ENCODE measurements around the gene SHC3.

- TF ChIP-seq SIN3A (IDR thresholded peaks at IDR 0.05; ENCODE audit: borderline replicate concordance, insufficient read depth, low read length), result no peak
- TF ChIP-seq POLR2AphosphoS5 (IDR thresholded peaks at IDR 0.05; ENCODE audit: low read depth, low read length), result no peak
- no peak for TF ChIP-seq TAF1 (IDR thresholded peaks at IDR 0.05; ENCODE audit: borderline replicate concordance, insufficient read depth, low read length)
These were observed 179.7 kb downstream of the SHC3 start for GRCh38 chr9:88998911-88999310.
